Measurements from ENCODE around the gene PNMA1.

Gene PNMA1

GRCh38 chr14:73732006-73732405, 17.8 kb upstream of the PNMA1 start:
- no peak for DNase-seq

GRCh38 chr14:73731111-73731510, 16.9 kb upstream of the PNMA1 start:
- no peak for DNase-seq

- no peak for DNase-seq
These were observed 15.5 kb upstream of the PNMA1 start for GRCh38 chr14:73729556-73730265.

GRCh38 chr14:73728717-73729330, 14.6 kb upstream of the PNMA1 start:
- peak; percentile 5 for DNase-seq

GRCh38 chr14:73727166-73727565, 13.0 kb upstream of the PNMA1 start:
- no peak for DNase-seq

GRCh38 chr14:73726025-73726961, 12.1 kb upstream of the PNMA1 start:
- no peak for DNase-seq

GRCh38 chr14:73725116-73726024, 11.2 kb upstream of the PNMA1 start:
- DNase-seq: no peak

GRCh38 chr14:73724696-73725095, 10.5 kb upstream of the PNMA1 start:
- no peak for DNase-seq

- DNase-seq: peak; percentile 45
These were observed 9.8 kb upstream of the PNMA1 start for GRCh38 chr14:73723797-73724661.

- DNase-seq: no peak
These were observed 9.2 kb upstream of the PNMA1 start for GRCh38 chr14:73723406-73723796.

- no peak for DNase-seq
These were observed 8.4 kb upstream of the PNMA1 start for GRCh38 chr14:73722581-73722980.

- no peak for DNase-seq
These were observed 7.1 kb upstream of the PNMA1 start for GRCh38 chr14:73721101-73721821.

GRCh38 chr14:73720636-73721035, 6.5 kb upstream of the PNMA1 start:
- no peak for DNase-seq

- no peak for DNase-seq
These were observed 5.6 kb upstream of the PNMA1 start for GRCh38 chr14:73719791-73720190.

GRCh38 chr14:73719361-73719760, 5.2 kb upstream of the PNMA1 start:
- DNase-seq: no peak

GRCh38 chr14:73718418-73719251, 4.5 kb upstream of the PNMA1 start:
- DNase-seq: no peak

- no peak for DNase-seq
These were observed 3.7 kb upstream of the PNMA1 start for GRCh38 chr14:73717711-73718417.

- DNase-seq: no peak
These were observed 3.1 kb upstream of the PNMA1 start for GRCh38 chr14:73717266-73717665.

GRCh38 chr14:73715707-73716106, 1.5 kb upstream of the PNMA1 start:
- DNase-seq: no peak

Data from GOT3 (cell line).